ENCODE measurements around the gene NPAS3.

NPAS3 gene

GRCh38 chr14:33331176-33331949 lies 392.7 kb downstream of the NPAS3 start:
- TF ChIP-seq ZFX (IDR thresholded peaks at IDR 0.05; ENCODE audit: borderline replicate concordance): no peak
- no peak for TF ChIP-seq CTCF (IDR thresholded peaks at IDR 0.05)
- no peak overlapping the region for H3K27ac ChIP-seq

- TF ChIP-seq CTCF (IDR thresholded peaks at IDR 0.05) (no peak), ZFX (IDR thresholded peaks at IDR 0.05; ENCODE audit: borderline replicate concordance) (no peak)
- no peak overlapping the region for H3K27ac ChIP-seq
These were observed 393.8 kb downstream of the NPAS3 start for GRCh38 chr14:33332497-33332896.

- TF ChIP-seq ZFX (IDR thresholded peaks at IDR 0.05; ENCODE audit: borderline replicate concordance) (no peak), CTCF (IDR thresholded peaks at IDR 0.05) (no peak)
- no peak overlapping the region for H3K27ac ChIP-seq
These were observed 396.7 kb downstream of the NPAS3 start for GRCh38 chr14:33335366-33335765.

GRCh38 chr14:33342299-33342974 lies 403.8 kb downstream of the NPAS3 start:
- TF ChIP-seq ZFX (IDR thresholded peaks at IDR 0.05; ENCODE audit: borderline replicate concordance) (no peak), CTCF (IDR thresholded peaks at IDR 0.05) (peak; percentile 13; the same call in 1 of the 2 replicates)
- H3K27ac ChIP-seq: no peak overlapping the region

DNA sequence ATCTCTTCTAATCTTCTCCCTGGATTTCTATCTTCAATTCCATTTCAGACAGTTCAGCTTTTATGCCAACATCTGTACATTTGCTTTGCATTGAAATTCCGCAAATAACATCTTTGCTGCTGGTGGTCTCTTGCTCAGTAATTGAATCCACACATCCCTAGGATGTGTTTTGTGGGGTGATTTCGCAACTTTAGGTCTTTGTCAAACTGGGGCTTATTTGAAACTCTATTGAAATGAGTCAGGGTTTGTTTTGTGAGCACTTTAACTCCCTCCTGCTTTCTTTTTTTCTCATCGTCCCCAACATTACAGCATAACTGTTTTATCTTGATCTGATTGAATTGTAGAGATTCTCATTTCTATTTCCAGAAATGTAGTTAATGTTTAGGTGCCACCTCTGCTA lies 404.3 kb downstream of the NPAS3 start:
- TF ChIP-seq ZFX (IDR thresholded peaks at IDR 0.05; ENCODE audit: borderline replicate concordance) (no peak), CTCF (IDR thresholded peaks at IDR 0.05) (no peak)

GRCh38 chr14:33347796-33348195 lies 409.1 kb downstream of the NPAS3 start:
- H3K27ac ChIP-seq: no peak overlapping the region
- no peak for TF ChIP-seq ZFX (IDR thresholded peaks at IDR 0.05; ENCODE audit: borderline replicate concordance)
- no peak for TF ChIP-seq CTCF (IDR thresholded peaks at IDR 0.05)

More for the DNA sequence above, 404.3 kb downstream of the NPAS3 start:
- H3K27ac ChIP-seq: no peak overlapping the region

DNA sequence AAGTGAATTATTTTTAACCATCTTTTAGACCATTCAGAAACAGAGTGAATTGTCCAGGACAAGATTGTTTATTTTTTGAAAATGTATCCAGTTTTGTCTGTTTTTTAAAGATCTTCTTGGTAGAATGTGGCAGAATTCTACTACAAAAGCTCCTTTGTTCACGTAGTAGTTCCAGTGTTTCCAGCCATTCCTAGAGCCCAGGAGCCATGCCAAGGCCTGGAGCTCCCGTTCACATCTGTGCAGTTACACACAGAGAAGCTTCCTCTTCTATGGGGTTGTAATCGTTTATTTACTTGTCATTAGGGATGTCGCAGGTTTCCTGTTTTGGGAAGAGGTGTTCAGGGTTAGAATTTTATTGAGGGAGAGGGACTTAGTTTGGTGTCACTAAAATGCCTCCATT lies 409.8 kb downstream of the NPAS3 start:
- no peak for TF ChIP-seq ZFX (IDR thresholded peaks at IDR 0.05; ENCODE audit: borderline replicate concordance)
- no peak for TF ChIP-seq CTCF (IDR thresholded peaks at IDR 0.05)
- no peak overlapping the region for H3K27ac ChIP-seq

All from 22Rv1 (cell line).